ENCODE results near the gene TMBIM4.
A peak's percentile ranks its signal among the peaks of the same experiment; 100 is the strongest.
"Not testable (repeated sequence)": the region's sequence is repeated elsewhere in the genome, so short reads cannot be mapped to it uniquely, and the experiment has no call there.

Gene TMBIM4, protein sequence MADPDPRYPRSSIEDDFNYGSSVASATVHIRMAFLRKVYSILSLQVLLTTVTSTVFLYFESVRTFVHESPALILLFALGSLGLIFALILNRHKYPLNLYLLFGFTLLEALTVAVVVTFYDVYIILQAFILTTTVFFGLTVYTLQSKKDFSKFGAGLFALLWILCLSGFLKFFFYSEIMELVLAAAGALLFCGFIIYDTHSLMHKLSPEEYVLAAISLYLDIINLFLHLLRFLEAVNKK

DNA sequence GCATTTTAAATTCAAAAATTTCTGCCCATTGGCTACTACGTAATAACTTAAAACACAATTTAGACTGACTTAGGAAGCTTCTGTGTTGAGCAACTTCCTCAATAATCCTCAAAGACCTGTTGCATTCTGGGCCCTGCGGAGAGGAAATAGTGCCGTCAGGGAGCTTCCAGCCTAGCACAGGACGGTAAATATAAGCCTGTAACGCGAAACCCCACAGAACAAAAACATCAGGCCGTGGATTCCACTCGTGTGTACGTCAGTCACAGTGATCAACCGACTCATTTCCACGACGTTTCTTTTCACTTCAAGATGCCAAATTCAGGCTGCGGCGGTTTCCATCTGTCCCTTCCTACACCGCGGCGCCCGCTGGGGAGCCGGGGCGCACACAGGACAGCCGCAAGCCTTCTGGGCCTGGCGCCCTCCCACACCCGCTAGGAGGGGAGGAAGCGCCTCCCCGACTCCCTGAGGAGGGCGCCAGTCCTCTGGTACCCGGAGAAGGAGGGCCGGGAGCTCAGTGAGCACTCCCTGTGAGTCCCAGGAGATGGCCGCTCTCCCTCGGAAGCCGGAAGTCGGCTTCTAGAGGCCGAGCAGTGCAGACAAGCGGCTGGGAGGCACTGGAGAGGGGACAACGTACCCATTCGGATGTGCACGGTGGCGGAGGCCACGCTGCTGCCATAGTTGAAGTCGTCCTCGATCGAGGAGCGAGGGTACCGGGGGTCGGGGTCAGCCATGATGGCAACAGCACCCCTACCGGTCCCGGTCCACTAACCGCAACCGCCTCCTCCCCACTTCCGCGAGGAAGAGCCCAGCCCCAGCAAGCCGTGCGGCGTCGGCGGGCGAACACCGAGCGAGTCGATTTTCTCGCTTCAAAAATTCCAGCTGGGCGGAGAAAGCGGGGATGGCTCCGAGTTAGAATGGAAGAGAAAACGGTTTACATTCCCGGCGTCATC is at the start of gene TMBIM4:
TSS of gene TMBIM4 (minus strand) at position 776 of the 950 bp plus-strand sequence. CDS start at position 731, 45 bp downstream.
- peak; percentile 69 for DNase-seq

GRCh38 chr12:66217342-66217917 is 47.6 kb upstream of the TMBIM4 start:
- DNase-seq: no peak

GRCh38 chr12:66213011-66213410 is 43.2 kb upstream of the TMBIM4 start:
- DNase-seq: not testable (repeated sequence)

DNA sequence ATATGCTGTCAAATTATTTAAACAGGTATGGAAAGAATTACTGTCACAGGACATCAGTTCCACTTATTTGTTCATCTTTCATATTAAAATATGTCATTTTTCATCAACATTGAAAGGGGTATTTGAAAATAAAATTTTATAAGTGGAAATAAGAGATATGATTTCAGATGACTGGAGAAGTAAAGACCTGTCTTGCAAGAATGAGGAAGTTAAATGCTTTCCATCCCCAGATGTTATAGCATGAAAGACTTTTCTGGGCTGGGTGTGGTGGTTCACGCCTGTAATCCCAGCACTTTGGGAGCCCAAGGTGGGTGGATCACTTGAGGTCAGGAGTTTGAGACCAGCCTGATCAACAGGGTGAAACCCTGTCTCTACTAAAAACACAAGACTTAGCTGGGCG is 41.8 kb upstream of the TMBIM4 start:
- DNase-seq: not testable (repeated sequence)

DNA sequence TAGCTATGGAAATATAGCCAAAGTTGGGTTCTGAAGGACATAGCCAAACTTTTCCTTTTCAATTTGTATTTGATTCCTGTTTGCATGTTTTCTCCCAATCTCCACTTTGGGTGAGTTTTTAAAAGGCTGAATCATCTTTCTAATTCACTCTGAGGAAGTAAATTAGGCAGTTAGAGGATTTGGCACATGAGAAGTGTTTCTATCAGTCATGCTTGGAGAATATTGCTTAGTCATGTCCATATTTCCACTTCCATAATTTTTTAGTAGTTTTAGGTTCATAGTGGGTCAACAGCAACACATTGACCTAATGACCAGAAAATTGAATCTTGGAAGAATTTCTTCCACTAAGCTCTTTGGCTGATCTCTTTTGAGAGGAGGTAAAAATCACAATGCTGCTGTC is 41.0 kb upstream of the TMBIM4 start:
- DNase-seq: no peak

- no peak for DNase-seq
Observed at GRCh38 chr12:66206141-66206540, 36.3 kb upstream of the TMBIM4 start.

- no peak for DNase-seq
Observed at GRCh38 chr12:66203820-66204219, 34.0 kb upstream of the TMBIM4 start.

DNA sequence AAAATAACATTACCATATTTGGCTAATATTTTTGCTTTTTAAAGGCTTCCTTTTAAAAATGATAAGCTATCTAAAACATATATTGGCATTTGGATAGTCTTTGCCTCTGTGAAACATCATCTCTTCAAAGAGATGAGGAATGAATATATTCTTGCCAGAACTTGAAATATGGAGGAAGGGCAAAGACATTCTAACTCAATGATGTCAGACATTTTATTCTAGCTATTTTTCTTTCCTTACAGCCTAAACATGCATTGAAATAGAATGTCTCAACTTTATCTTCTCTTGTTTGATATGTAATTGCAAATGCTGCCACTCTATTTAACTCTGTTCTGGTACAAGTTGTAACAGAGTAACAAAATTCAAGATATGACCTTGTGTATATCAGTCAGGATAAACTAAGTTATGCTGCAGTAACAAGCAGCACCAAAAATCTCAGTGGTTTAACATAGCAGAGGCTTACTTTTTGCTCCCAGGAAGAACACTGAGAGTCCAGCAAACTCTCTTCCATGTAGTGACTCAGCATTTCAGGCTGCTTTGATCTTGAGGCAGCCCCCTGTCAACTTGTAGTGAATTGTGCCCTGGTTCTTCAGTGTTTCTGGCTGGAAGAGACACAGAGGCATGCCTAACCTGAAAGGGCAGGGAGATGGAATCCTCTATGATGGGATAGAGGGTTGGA is 30.2 kb upstream of the TMBIM4 start:
- no peak for DNase-seq

- no peak for DNase-seq
Observed at GRCh38 chr12:66199141-66199540, 29.3 kb upstream of the TMBIM4 start.

DNA sequence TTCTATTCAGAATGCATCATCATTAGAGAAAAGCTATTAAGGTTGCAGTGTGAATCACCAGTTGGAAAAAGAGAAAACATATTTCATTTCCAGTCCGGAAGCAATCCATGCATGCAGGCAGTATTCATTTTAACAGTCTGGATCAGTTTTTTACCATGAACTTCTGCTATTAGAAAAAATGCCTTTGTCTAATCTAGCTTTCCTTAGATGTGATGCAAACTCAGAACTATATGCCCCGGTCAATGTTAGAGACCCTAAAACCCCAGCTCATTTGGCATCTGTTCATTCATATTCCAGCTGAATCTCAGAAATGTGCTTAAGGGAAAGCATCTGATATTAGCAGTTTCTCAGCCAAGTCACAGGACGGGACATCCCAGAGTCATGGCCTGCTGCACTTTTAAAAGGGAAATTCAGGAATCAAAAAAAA is 27.7 kb upstream of the TMBIM4 start:
- DNase-seq: no peak

DNA sequence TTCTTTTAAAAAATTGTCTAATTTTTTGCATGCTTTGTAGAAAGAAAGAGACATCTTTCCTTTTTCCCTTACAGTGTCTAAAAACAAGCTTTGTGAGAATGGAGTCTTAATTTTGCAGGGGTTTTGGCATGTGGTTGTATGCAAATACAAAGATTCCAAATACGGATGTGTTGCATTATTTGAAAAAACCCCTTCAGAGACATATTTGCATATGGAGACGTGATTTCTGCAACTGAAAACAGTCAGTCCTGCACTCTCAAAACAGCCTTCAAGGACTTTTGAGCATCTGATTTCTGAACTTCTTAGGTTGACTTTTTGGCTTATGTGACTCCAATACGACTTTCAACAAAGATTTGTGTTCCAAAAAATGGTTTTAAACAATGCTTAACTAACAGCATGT is 27.0 kb upstream of the TMBIM4 start:
- no peak for DNase-seq

DNA sequence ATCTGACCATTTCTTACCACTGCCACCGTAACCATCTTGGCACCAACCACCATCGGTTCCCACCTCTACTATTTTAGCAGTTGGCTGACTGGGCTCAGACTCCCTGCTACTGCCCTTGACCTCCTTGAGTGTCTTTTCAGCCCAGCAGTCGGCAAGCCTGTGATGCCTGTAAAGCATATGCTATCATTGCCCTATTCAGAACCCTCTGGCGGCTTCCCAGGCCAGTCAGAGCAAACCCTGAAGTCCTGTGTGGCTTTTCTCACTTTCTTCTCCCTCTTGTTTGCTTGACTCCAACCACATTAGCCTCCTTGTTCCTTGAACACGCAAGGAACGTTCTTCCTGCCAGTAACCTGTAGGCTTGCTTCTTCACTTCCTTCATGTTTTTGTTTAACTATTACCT is 25.4 kb upstream of the TMBIM4 start:
- DNase-seq: no peak

GRCh38 chr12:66194122-66194521 is 24.3 kb upstream of the TMBIM4 start:
- no peak for DNase-seq

DNA sequence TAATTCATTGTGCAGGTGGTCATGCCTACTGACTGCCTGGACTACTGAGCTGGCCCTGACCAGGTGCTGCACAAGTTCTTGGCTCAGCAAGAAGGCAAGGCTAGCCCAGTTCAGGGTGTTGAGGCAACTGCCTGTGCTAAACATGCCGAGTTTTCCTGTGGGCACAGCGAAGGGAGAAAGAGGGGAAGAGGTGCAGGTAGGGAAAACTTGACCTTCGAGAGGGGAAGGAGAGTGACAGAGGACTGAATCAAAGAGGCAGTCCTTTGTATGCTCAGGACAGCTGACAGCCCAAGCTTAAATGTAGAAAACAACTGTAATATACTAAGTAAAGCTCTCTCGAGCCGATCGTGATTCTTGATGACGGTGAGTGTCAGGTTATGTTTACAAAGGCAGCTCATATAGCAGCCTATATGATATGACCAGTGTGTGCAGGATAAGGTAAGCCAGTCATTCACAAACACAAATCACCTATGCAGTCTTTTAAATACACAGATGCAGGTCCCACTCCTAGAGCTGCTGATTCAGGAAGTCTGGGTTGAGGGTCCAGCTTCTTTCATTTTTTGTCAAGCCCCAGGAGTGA is 21.8 kb upstream of the TMBIM4 start:
- DNase-seq: no peak

DNA sequence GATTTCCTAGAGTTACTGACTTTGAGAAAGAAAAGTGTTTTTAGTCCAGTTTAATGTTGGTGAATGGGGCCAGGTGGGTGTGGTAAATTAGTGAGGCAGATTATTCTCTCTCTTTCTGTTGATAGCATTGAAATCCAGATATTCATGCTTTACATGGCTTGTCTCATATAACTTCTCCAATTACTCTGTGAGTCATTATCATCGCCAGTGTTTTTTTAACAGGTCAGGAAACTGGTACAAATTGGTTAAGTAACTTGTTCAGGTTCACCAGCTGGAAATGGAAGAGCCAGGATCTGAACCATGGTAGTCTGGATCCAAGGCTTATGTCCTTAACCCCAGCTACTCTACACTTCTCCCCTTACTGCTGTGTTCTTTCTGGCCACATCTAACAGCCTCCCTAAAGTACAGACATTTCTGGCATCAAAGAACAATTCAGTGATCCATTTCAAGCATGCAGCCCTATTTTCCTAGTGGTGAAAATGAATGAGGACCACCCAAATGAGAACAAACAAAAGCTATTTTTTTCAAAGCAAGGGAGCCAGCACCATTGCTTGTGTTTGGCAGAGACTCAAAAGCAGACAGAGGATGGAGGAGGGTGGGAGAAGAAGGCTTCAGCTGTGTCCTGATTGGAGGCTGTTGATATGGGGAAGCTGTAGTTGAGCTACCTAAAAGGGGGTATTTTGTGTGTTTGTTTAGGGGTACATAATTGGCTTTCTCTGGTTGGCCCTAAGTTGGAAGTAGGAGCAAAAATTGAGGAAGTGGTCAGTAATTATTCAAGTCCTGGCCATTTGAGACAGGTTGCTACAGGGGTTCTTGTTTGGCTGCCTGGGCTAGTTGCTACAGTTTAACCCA is 20.9 kb upstream of the TMBIM4 start:
- DNase-seq: no peak

DNA sequence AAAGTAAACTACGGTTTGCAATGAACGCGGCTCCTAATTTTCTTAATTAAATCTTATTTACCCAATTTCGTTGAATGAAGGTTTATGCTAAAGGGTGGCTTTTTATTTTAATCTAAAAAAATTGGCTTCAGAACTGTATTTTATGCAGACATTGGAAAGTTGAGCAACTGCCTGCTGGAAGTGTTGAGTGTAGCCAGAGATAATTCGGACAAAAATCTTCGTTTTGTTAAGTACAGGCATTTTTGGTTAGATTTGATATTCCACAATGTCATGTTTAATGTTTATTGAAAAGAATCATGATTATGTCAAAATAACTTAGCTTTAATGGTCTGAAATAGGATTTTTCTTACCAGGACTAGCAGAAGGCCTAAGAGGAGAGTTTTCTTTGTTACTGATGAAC is 20.1 kb upstream of the TMBIM4 start:
- DNase-seq: no peak

- DNase-seq: no peak
Observed at GRCh38 chr12:66189486-66189843, 19.7 kb upstream of the TMBIM4 start.

GRCh38 chr12:66188584-66189485 is 19.0 kb upstream of the TMBIM4 start, which contains the start of gene IRAK3:
Gene IRAK3, plus strand, starts transcription at chr12:66189214. Its CDS starts 86 bp downstream, at chr12:66189300.
- DNase-seq: no peak

DNA sequence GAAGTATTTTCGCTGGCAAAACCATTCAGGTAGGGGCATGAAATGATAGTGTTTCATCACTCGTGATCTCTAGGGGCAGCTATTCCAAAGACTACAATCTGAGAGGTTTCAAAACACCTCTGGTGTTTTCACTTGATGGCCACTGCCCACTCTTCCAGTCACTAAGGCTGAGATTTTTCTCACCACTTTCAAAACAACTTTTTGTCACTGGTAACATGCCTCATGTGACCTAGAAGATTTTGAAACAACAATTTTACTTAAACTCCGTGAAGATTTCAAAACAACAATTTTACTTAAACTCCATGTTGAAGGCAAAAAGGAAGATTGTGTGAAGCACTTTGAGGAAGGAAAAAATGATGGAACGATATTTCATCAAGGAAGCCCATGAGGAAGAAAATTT is 18.0 kb upstream of the TMBIM4 start:
- DNase-seq: no peak

DNA sequence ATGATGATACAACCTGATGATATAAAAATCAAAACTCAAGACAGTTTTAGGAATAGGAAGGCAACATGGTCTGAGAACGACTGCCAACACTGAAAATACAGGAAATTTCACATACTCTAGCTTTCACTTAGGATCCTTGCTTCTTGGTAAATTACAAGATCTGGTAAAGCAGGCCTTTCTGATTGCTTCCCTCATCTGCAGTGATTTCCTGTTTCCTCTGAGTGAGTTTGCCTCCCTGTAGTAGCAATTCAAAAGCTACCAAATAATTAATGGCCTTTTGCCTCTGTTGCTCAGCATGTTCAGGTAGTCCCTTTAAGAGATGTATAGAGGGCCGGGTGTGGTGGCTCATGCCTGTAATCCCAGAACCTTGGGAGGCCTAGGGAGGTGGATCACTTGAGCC is 17.2 kb upstream of the TMBIM4 start:
- no peak for DNase-seq

DNA sequence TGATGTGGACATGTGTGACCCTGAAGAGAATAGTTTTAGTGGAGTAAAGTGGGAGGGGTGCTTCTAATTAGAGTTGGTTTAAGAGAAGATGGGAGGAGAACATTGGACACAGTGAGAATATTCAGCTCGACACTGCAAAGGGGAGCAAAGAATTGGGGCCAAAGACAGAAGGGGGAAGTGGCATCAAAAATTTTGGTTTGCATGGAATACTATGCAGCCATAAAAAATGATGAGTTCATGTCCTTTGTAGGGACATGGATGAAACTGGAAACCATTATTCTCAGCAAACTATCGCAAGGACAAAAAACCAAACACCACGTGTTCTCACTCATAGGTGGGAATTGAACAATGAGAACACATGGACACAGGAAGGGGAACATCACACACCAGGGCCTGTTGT is 15.0 kb upstream of the TMBIM4 start:
- not testable (repeated sequence) for DNase-seq
